Brain microvascular endothelial cell (primary cell): ENCODE results near the gene TMPRSS11B.

ENCODE experiments used
- DNase-seq: peaks from one replicate; pipeline ENCODE4 v3.0.0-alpha.2; 2020
- H3K27ac ChIP-seq: fragments of 250-450 bp; sonication (Bioruptor Pico); 2 replicates; pipeline ENCODE4 v1.5.1; 2020; ENCODE audit warnings: mild to moderate bottlenecking, moderate library complexity
- H3K27me3 ChIP-seq: fragments of 250-450 bp; sonication (Bioruptor Pico); replicated peaks from 2 replicates; pipeline ENCODE4 v1.5.1; 2020; ENCODE audit warnings: mild to moderate bottlenecking
- H3K36me3 ChIP-seq: fragments of 250-450 bp; sonication (Bioruptor Pico); replicated peaks from 2 replicates; pipeline ENCODE4 v1.5.1; 2020; ENCODE audit warnings: mild to moderate bottlenecking
- H3K4me3 ChIP-seq: 2 replicates; pipeline ENCODE4 v1.5.1; 2011; ENCODE audit warnings: low read depth, mild to moderate bottlenecking, control low read depth, low read length, moderate library complexity
- in situ Hi-C: cut with HindIII; loops from 2 replicates; pipeline ENCODE4 v1.10.0; 2017; ENCODE audit warnings: low sequenced_read_pairs, low pct_ligation_motif_present
- TF ChIP-seq, protein P1 (sequence below): IDR thresholded peaks from 2 replicates; pipeline ENCODE4 v1.5.1; 2011; ENCODE audit warnings: low read depth, mild to moderate bottlenecking, moderate library complexity, low read length, control low read depth, inconsistent platforms; ENCODE audit errors: missing control alignments

TMPRSS11B gene, protein sequence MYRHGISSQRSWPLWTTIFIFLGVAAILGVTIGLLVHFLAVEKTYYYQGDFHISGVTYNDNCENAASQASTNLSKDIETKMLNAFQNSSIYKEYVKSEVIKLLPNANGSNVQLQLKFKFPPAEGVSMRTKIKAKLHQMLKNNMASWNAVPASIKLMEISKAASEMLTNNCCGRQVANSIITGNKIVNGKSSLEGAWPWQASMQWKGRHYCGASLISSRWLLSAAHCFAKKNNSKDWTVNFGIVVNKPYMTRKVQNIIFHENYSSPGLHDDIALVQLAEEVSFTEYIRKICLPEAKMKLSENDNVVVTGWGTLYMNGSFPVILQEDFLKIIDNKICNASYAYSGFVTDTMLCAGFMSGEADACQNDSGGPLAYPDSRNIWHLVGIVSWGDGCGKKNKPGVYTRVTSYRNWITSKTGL

DNA sequence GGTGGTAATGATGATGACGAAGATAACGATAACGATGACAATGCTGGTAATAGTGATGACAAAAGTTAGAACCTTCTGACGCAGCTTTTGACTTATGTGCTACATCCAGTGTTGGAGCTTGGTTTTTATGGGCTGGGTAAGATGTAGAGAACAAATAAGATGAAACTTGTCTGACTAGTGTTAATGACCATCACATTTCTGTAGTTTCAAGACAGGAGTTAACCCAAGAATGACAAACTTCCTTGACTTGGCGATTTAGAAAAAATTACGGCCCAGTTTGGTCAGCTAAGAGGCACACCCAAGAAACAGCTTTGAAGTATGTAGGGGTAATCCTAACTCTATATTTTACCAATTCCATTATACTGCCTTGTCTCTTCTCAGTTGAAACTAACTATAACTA, at the start of gene TMPRSS11B:
Gene TMPRSS11B (minus strand): TSS at position 101 of the 400 bp plus-strand sequence. CDS start 136 bp downstream, outside the sequence.
- TF ChIP-seq, protein P1, sequence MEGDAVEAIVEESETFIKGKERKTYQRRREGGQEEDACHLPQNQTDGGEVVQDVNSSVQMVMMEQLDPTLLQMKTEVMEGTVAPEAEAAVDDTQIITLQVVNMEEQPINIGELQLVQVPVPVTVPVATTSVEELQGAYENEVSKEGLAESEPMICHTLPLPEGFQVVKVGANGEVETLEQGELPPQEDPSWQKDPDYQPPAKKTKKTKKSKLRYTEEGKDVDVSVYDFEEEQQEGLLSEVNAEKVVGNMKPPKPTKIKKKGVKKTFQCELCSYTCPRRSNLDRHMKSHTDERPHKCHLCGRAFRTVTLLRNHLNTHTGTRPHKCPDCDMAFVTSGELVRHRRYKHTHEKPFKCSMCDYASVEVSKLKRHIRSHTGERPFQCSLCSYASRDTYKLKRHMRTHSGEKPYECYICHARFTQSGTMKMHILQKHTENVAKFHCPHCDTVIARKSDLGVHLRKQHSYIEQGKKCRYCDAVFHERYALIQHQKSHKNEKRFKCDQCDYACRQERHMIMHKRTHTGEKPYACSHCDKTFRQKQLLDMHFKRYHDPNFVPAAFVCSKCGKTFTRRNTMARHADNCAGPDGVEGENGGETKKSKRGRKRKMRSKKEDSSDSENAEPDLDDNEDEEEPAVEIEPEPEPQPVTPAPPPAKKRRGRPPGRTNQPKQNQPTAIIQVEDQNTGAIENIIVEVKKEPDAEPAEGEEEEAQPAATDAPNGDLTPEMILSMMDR, result no peak
- DNase-seq, result no peak
- H3K27ac ChIP-seq, result no peak within 1 kb of the TSS
- H3K36me3 ChIP-seq, result no peaks in the 10 kb centered on the region
- H3K4me3 ChIP-seq, result no peak within 1 kb of the TSS
- in situ Hi-C loops, result no loop called here
- no peaks in the 10 kb centered on the region for H3K27me3 ChIP-seq

DNA sequence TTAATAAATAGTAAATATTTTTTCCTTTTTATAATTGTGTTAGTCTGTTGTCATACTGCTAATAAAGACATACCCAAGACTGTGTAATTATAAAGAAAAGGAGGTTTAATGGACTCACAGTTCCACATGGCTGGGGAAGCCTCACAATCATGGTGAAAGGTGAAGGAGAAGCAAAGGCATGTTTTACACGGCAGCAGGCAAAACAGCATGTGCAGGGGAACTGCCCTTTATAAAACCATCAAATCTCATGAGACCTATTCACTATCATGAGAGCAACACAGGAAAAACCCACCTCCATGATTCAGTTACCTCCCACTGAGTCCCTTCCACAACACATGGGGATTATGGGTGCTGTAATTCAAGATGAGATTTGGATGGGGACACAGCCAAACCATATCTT, 45.8 kb upstream of the TMPRSS11B start:
- Histone ChIP-seq H3K27ac (no peak overlapping the region), H3K27me3 (no peaks in the 10 kb centered on the region), H3K4me3 (no peak overlapping the region), H3K36me3 (no peaks in the 10 kb centered on the region)
- no peak for DNase-seq
- TF ChIP-seq, protein P1, result no peak
- in situ Hi-C loops, result no loop called here

DNA sequence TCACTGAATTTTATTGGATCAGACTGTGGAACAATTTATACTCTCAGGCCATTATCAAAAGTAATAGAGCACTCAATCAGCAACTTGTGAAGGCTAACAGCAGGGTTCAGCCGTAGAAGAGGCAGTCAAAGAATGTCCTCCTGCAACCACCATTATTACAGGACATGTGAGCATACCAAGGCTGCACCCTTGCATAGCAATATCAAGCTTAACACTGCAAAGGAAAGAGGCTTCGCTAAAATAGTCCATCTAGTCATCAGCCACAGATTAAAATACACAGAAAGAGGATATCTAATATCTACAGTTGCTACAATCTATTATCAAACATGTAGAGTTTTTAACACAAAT, 42.9 kb upstream of the TMPRSS11B start:
- H3K4me3 ChIP-seq, result no peak overlapping the region
- no peaks in the 10 kb centered on the region for H3K36me3 ChIP-seq
- TF ChIP-seq, protein P1, result no peak
- no peak overlapping the region for H3K27ac ChIP-seq
- in situ Hi-C loops, result no loop called here
- no peaks in the 10 kb centered on the region for H3K27me3 ChIP-seq
- DNase-seq, result no peak

DNA sequence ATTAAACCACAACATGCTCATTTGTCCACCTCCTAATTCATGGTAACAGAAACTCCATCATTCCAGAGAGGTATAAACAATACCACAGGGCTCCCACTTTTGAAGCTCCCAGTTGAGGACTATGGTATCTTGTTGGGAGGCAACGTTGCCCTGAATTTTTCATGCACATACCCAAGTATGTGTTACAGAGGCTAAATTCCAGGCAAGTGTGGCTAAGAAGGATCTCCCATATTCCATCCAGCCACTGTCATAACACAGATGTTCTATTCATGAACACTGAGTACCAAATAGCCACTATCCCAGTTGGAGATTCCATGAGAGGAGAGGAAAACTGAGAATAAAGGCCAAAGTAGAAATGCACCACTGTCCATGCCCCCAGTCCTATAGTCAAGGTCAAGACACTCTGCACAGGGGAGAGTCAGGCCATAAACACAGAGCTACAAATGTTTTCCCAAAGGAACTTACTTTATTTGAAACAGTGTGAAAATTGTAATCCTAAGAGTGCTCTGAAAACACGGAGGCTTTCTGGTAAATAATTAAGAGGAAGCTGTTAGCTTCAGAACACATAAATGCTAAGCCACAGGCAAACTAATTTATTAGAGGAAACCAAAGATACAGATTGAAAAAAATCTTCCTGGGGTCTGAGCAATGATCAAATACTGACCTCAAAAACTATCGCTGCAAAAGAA, 42.4 kb upstream of the TMPRSS11B start:
- Histone ChIP-seq H3K4me3 (no peak overlapping the region), H3K36me3 (no peaks in the 10 kb centered on the region), H3K27ac (no peak overlapping the region), H3K27me3 (no peaks in the 10 kb centered on the region)
- TF ChIP-seq, protein P1, result no peak
- DNase-seq, result no peak
- in situ Hi-C loops, result no loop called here

DNA sequence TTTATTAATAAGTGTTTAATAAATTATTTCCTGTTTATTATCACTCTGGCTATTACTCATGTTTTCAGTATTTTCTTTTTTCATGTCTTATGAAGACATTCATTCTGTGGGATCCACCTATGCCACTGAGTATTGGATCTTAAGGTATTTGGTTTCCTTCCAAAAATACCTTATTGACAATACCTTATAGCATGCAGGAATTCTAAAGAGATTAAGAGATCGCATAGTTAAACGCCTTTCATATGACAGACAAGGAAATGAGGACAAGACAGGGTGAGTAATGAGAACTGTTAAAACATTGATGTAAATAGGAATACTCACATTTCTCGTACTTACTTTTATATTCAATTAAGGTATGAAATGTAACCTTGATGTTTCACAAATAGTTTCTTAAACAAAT, 38.2 kb upstream of the TMPRSS11B start:
- TF ChIP-seq, protein P1, result no peak
- Histone ChIP-seq H3K27me3 (no peaks in the 10 kb centered on the region), H3K4me3 (no peak overlapping the region), H3K27ac (no peak overlapping the region), H3K36me3 (no peaks in the 10 kb centered on the region)
- no peak for DNase-seq
- in situ Hi-C loops, result no loop called here
